Erythroblast (primary cell): ENCODE results near the gene STT3B.

ENCODE experiments used
- GATA1 ChIP-seq: IDR thresholded peaks from 2 replicates; pipeline ENCODE4 v1.6.1; 2011; ENCODE audit warnings: low read depth, mild to moderate bottlenecking, control low read depth, low read length, moderate library complexity
- POLR2A ChIP-seq: IDR thresholded peaks from 2 replicates; pipeline ENCODE4 v1.6.1; 2011; ENCODE audit warnings: mild to moderate bottlenecking, low read length

DNA sequence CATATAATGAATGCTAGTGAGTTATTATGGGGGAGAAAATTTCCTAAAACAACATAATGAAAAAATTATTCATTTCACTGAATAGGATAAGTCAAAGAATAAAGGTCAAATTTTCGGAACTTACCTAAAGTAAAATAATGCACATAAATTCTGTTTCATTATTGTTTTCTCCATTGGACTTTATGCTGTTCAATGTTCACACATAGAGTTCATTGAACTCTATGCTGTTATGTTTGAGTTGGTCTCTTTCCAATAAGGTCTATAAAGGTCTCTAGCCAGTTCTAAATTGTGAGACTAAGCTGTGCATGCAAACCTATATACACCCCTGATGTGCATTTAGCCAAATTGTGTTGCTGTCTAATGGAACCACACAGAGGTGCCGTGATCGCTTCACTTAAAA is 28.5 kb upstream of the STT3B start:
- TF ChIP-seq POLR2A, result no peak
- TF ChIP-seq GATA1, result no peak
